HepG2 (cell line): ENCODE results near the gene C1orf74. TPM values are rescaled to one million over a fixed set of nuclear protein-coding genes. Genes with fewer than 3 reads are reported as not detected.
A peak's percentile ranks its signal among the peaks of the same experiment; 100 is the strongest.

Experiments
- ARID2 ChIP-seq: sonication (generic); formaldehyde crosslinking; IDR thresholded peaks from 2 replicates; pipeline ENCODE4 v1.8.1; 2022; ENCODE audit warnings: mild to moderate bottlenecking, missing genetic modification reagents, borderline replicate concordance
- ARNTL ChIP-seq: sonication (generic); formaldehyde crosslinking; IDR thresholded peaks from 2 replicates; pipeline ENCODE4 v1.4.0; 2020; ENCODE audit warnings: mild to moderate bottlenecking, missing genetic modification reagents
- ATF7 ChIP-seq, 2 experiments: fragments of 450-650 bp in 1 of 2; sonication (generic) in 1 of 2; formaldehyde crosslinking in 1 of 2; IDR thresholded peaks; 2 replicates each; pipeline versions ENCODE4 v1.4.0 to v1.6.1; 2016 to 2020; ENCODE audit warnings: antibody characterized with exemption in 1 of 2, mild to moderate bottlenecking in 1 of 2, missing genetic modification reagents in 1 of 2
- GZF1 ChIP-seq: sonication (generic); formaldehyde crosslinking; IDR thresholded peaks from 2 replicates; pipeline ENCODE4 v1.5.1; 2020; ENCODE audit warnings: mild to moderate bottlenecking, missing genetic modification reagents
- HNF4A ChIP-seq: sonication (generic); formaldehyde crosslinking; IDR thresholded peaks from 2 replicates; pipeline ENCODE4 v1.4.0; 2020; ENCODE audit warnings: missing genetic modification reagents
- HOXA5 ChIP-seq: sonication (generic); formaldehyde crosslinking; IDR thresholded peaks from 2 replicates; pipeline ENCODE4 v1.4.0; 2020; ENCODE audit warnings: missing genetic modification reagents
- MLLT10 ChIP-seq: sonication (generic); formaldehyde crosslinking; IDR thresholded peaks from 2 replicates; pipeline ENCODE4 v1.4.0; 2020; ENCODE audit warnings: missing genetic modification reagents
- MXD1 ChIP-seq: sonication (generic); formaldehyde crosslinking; IDR thresholded peaks from 2 replicates; pipeline ENCODE4 v1.4.0; 2020; ENCODE audit warnings: mild to moderate bottlenecking, missing genetic modification reagents
- RFX5 ChIP-seq: IDR thresholded peaks from 2 replicates; pipeline ENCODE4 v1.6.1; 2011; ENCODE audit warnings: low read depth, low read length, improper control_type of control experiment
- RNF219 ChIP-seq: sonication (generic); formaldehyde crosslinking; IDR thresholded peaks from 2 replicates; pipeline ENCODE4 v1.5.0; 2020; ENCODE audit warnings: mild to moderate bottlenecking, missing genetic modification reagents
- TAF1 ChIP-seq: sonication (generic); formaldehyde crosslinking; IDR thresholded peaks from 2 replicates; pipeline ENCODE4 v1.4.0; 2020; ENCODE audit warnings: missing genetic modification reagents
- TSC22D2 ChIP-seq: sonication (generic); formaldehyde crosslinking; IDR thresholded peaks from 2 replicates; pipeline ENCODE4 v1.5.1; 2020; ENCODE audit warnings: missing genetic modification reagents, mild to moderate bottlenecking, borderline replicate concordance
- ZBTB14 ChIP-seq: sonication (generic); formaldehyde crosslinking; IDR thresholded peaks from 2 replicates; pipeline ENCODE4 v1.4.0; 2020; ENCODE audit warnings: missing genetic modification reagents
- ZBTB4 ChIP-seq: sonication (generic); formaldehyde crosslinking; IDR thresholded peaks from 2 replicates; pipeline ENCODE4 v1.4.0; 2020; ENCODE audit warnings: missing genetic modification reagents, mild to moderate bottlenecking, borderline replicate concordance
- ZNF224 ChIP-seq: sonication (generic); formaldehyde crosslinking; IDR thresholded peaks from 2 replicates; pipeline ENCODE4 v1.5.0; 2020; ENCODE audit warnings: mild to moderate bottlenecking, missing genetic modification reagents
- ZNF30 ChIP-seq: sonication (generic); formaldehyde crosslinking; IDR thresholded peaks from 2 replicates; pipeline ENCODE4 v1.5.0; 2020; ENCODE audit warnings: mild to moderate bottlenecking, missing genetic modification reagents
- ZNF33A ChIP-seq: sonication (generic); formaldehyde crosslinking; IDR thresholded peaks from 2 replicates; pipeline ENCODE4 v1.5.1; 2020; ENCODE audit warnings: missing genetic modification reagents, mild to moderate bottlenecking, moderate library complexity, borderline replicate concordance
- ZNF781 ChIP-seq: sonication (generic); formaldehyde crosslinking; IDR thresholded peaks from 2 replicates; pipeline ENCODE4 v1.5.1; 2020; ENCODE audit warnings: borderline replicate concordance, mild to moderate bottlenecking, missing genetic modification reagents; ENCODE audit errors: not compliant biosample characterization
- ZNF784 ChIP-seq: sonication (generic); formaldehyde crosslinking; IDR thresholded peaks from 2 replicates; pipeline ENCODE4 v1.5.1; 2020; ENCODE audit warnings: missing genetic modification reagents, mild to moderate bottlenecking, borderline replicate concordance
- polyA plus RNA-seq, 8 experiments: library from polyadenylated mRNA; depleted of rRNA in 3 of 8; stranded (reverse) in 7 of 8; unstranded in 1 of 8; fragments of >200 nt; fragmentation: Illumina TruSeq in 4 of 8; extraction: Trizol in 4 of 8; gene quantifications; 2 replicates each; pipeline versions ENCODE4 v1.2.1 to v1.2.3, GENCODE V29; 2011 to 2016; ENCODE audit warnings: low read depth in 4 of 8, missing spikeins in 1 of 8, mixed read lengths in 1 of 8; ENCODE audit not compliant: insufficient read depth in 1 of 8
- total RNA-seq, 5 experiments: library from RNA; depleted of rRNA; stranded (reverse); fragments of >200 nt; fragmentation: Illumina TruSeq; extraction: Trizol; gene quantifications; 2 replicates each; pipeline ENCODE4 v1.2.3, GENCODE V29; 2016; ENCODE audit warnings: low read depth in 1 of 5

The C1orf74 gene
- total and polyA plus RNA-seq, 2 of the 13 experiments (the other 11 are each of a cell fraction or from before 2014, with no cell fraction given): 0.33 to 0.71 TPM

GRCh38 chr1:209827384-209828262 is 43.3 kb upstream of the C1orf74 start, which contains the start of gene UTP25 (continued):
- TF ChIP-seq RNF219 (CRISPR knock-in tag): no peak
- TF ChIP-seq MXD1 (CRISPR knock-in tag): peak; percentile 99; the same call in 1 of the 2 replicates
- TF ChIP-seq RFX5: no peak
- TF ChIP-seq HNF4A (CRISPR knock-in tag): no peak
- TF ChIP-seq TSC22D2 (CRISPR knock-in tag): no peak
- no peak for TF ChIP-seq ZNF33A (CRISPR knock-in tag)
- TF ChIP-seq ZNF224: peak; percentile 81; the same call in 1 of the 2 replicates
- peak; percentile 70 for TF ChIP-seq ARNTL (CRISPR knock-in tag)
- peak; percentile 23; the same call in 1 of the 2 replicates for TF ChIP-seq GZF1
- TF ChIP-seq ZNF781 (CRISPR knock-in tag): peak; percentile 44
- no peak for TF ChIP-seq ATF7 (IDR thresholded peaks at IDR 0.05)
- no peak for TF ChIP-seq ATF7 (CRISPR knock-in tag; IDR thresholded peaks at IDR 0.05)
- TF ChIP-seq ZNF784: no peak
- 0 out of 2 replicates have a peak, but pooled peaks have one; percentile 2 for TF ChIP-seq HOXA5 (CRISPR knock-in tag)
- no peak for TF ChIP-seq ZNF30 (CRISPR knock-in tag)
- TF ChIP-seq ZBTB14 (CRISPR knock-in tag): no peak
- TF ChIP-seq ZBTB4 (CRISPR knock-in tag): no peak
- TF ChIP-seq MLLT10: no peak
- no peak for TF ChIP-seq ARID2 (CRISPR knock-in tag)
- peak; percentile 63; the same call in 1 of the 2 replicates for TF ChIP-seq TAF1 (CRISPR knock-in tag)
